ENCODE measurements around the gene ART5. TPM values are rescaled to one million over a fixed set of nuclear protein-coding genes. Genes with fewer than 3 reads are reported as not detected.
"Not testable (repeated sequence)": the region's sequence is repeated elsewhere in the genome, so short reads cannot be mapped to it uniquely, and the experiment has no call there.

Gene ART5
- total RNA-seq, 4 donors from 2014 or later = not detected

- H3K27me3 ChIP-seq, DNase-seq, H3K4me1 ChIP-seq: not testable (repeated sequence)
These were observed 51.6 kb downstream of the ART5 start for GRCh38 chr11:3590193-3590592.

DNA sequence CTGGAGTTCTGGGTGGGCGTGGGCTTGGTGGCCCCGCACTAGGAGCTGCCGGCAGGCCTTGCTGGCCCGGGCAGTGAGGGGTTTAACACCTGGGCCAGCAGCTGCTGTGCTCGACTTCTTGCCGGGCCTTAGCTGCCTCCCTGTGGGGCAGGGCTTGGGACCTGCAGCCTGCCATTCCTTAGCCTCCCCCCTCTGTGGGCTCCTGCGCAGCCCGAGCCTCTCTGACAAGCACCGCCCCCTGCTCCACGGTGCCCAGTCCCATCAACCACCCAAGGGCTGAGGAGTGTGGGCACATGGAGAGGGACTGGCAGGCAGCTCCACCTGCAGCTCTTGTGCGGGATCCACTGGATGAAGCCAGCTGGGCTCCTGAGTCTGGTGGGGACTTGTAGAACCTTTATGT, 53.0 kb downstream of the ART5 start:
- H3K27ac ChIP-seq, H3K36me3 ChIP-seq, H3K27me3 ChIP-seq, H3K4me1 ChIP-seq, H3K4me3 ChIP-seq, DNase-seq, H3K9me3 ChIP-seq: not testable (repeated sequence)

More at GRCh38 chr11:3590193-3590592, 51.6 kb downstream of the ART5 start:
- H3K36me3 ChIP-seq, H3K4me3 ChIP-seq, H3K27ac ChIP-seq, H3K9me3 ChIP-seq: not testable (repeated sequence)

Small RNA genes within 50 kb of the gene (small RNA-seq; reads per million reads assigned to genes)
- 0 reads per million in 2 donors for gene RF00019

Other genes starting within 250 kb of the ART5 start
- not detected for gene ART1, start 3.1 kb upstream of the ART5 start, total RNA-seq
- gene CHRNA10, start 29.4 kb upstream of the ART5 start, total RNA-seq = 1 to 10 TPM; 1.9 to 5.4 (median 3.5) TPM
- 100 to 1,000 TPM in 1 of 4 donors, 10 to 100 TPM in 3; 67.7 to 113 (median 86.8) TPM for gene NUP98, start 155.6 kb upstream of the ART5 start, total RNA-seq
- 10 to 100 TPM in 3 of 4 donors, 1 to 10 TPM in 1; 9.1 to 67.2 (median 53.7) TPM for gene PGAP2, start 166.6 kb upstream of the ART5 start, total RNA-seq
- gene RHOG, start 199.0 kb upstream of the ART5 start, total RNA-seq = 10 to 100 TPM; 33.8 to 83.0 (median 67.0) TPM
- 100 to 1,000 TPM in 1 of 4 donors, 10 to 100 TPM in 3; 36.3 to 158 (median 46.1) TPM for gene STIM1, start 213.7 kb upstream of the ART5 start, total RNA-seq